ENCODE measurements around the gene HEPN1. TPM values are rescaled to one million over a fixed set of nuclear protein-coding genes. Genes with fewer than 3 reads are reported as not detected.

HEPN1 gene
- total RNA-seq, 1 experiment from 2014 or later = not detected

DNA sequence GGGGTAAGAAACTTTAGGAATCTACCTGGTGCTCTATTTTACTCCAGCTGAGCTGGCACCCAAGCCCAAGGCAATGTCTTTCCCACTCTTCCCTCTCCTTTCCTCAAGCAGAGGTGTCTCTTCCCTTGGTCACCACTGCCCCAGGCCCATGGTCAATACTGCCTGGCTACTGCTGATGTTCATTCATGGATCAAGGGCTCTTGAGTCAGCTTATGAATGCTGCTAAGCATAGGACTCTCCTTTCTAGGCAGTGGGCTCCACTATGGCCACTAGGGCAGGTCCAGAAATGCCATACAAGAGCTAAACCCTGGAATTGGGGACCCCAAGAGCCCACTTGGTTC, 2.7 kb upstream of the HEPN1 start:
- in situ Hi-C loops (cut with HindIII; ENCODE audit: low pct_unique_long_range_greater_than_20kb, low sequenced_read_pairs) (no loop called here), intact Hi-C loops (cut with micrococcal nuclease; ENCODE audit: unreplicated experiment) (loop anchor here (10.0 kb wide), 1 partner anchor 118 kb away; no protein-coding TSS in a partner anchor)
- POLR2A ChIA-PET = no interaction called here
- Histone ChIP-seq H3K27me3 (ENCODE audit: control insufficient read depth, insufficient read depth, low read length) (no peaks in the 10 kb centered on the region; the same call in 1 of the 2 replicates), H3K4me1 (ENCODE audit: control insufficient read depth, insufficient read depth, low read length) (no peaks in the 10 kb centered on the region), H3K27ac (ENCODE audit: low read length) (no peak overlapping the region), H3K4me3 (ENCODE audit: low read depth in 2 of 2, low read length in 2 of 2) (no peak overlapping the region), H3K36me3 (ENCODE audit: control insufficient read depth, insufficient read depth, low read length) (no peaks in the 10 kb centered on the region), H3K9me3 (ENCODE audit: control insufficient read depth, insufficient read depth, low read depth, low read length) (no peaks in the 10 kb centered on the region)
- DNase-seq (ENCODE audit: low read depth, low spot score) = no peak
- CTCF ChIA-PET = no interaction called here
- no peak for ATAC-seq
- BruUV-seq (replicated peaks) = no TSS peak
- TF ChIP-seq POLR2AphosphoS5 (IDR thresholded peaks at IDR 0.05; ENCODE audit: low read depth, low read length) (no peak), SIN3A (IDR thresholded peaks at IDR 0.05; ENCODE audit: borderline replicate concordance, insufficient read depth, low read depth, low read length) (no peak), TCF7L2 (IDR thresholded peaks at IDR 0.05; ENCODE audit: low read depth, low read length) (no peak)
- TF ChIP-seq, protein P1, sequence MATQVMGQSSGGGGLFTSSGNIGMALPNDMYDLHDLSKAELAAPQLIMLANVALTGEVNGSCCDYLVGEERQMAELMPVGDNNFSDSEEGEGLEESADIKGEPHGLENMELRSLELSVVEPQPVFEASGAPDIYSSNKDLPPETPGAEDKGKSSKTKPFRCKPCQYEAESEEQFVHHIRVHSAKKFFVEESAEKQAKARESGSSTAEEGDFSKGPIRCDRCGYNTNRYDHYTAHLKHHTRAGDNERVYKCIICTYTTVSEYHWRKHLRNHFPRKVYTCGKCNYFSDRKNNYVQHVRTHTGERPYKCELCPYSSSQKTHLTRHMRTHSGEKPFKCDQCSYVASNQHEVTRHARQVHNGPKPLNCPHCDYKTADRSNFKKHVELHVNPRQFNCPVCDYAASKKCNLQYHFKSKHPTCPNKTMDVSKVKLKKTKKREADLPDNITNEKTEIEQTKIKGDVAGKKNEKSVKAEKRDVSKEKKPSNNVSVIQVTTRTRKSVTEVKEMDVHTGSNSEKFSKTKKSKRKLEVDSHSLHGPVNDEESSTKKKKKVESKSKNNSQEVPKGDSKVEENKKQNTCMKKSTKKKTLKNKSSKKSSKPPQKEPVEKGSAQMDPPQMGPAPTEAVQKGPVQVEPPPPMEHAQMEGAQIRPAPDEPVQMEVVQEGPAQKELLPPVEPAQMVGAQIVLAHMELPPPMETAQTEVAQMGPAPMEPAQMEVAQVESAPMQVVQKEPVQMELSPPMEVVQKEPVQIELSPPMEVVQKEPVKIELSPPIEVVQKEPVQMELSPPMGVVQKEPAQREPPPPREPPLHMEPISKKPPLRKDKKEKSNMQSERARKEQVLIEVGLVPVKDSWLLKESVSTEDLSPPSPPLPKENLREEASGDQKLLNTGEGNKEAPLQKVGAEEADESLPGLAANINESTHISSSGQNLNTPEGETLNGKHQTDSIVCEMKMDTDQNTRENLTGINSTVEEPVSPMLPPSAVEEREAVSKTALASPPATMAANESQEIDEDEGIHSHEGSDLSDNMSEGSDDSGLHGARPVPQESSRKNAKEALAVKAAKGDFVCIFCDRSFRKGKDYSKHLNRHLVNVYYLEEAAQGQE (IDR thresholded peaks at IDR 0.05; ENCODE audit: insufficient read depth in 1 of 2, low read depth in 2 of 2, low read length in 1 of 2) = no peak
- TF ChIP-seq, protein P2, sequence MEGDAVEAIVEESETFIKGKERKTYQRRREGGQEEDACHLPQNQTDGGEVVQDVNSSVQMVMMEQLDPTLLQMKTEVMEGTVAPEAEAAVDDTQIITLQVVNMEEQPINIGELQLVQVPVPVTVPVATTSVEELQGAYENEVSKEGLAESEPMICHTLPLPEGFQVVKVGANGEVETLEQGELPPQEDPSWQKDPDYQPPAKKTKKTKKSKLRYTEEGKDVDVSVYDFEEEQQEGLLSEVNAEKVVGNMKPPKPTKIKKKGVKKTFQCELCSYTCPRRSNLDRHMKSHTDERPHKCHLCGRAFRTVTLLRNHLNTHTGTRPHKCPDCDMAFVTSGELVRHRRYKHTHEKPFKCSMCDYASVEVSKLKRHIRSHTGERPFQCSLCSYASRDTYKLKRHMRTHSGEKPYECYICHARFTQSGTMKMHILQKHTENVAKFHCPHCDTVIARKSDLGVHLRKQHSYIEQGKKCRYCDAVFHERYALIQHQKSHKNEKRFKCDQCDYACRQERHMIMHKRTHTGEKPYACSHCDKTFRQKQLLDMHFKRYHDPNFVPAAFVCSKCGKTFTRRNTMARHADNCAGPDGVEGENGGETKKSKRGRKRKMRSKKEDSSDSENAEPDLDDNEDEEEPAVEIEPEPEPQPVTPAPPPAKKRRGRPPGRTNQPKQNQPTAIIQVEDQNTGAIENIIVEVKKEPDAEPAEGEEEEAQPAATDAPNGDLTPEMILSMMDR (IDR thresholded peaks at IDR 0.05) = no peak

DNA sequence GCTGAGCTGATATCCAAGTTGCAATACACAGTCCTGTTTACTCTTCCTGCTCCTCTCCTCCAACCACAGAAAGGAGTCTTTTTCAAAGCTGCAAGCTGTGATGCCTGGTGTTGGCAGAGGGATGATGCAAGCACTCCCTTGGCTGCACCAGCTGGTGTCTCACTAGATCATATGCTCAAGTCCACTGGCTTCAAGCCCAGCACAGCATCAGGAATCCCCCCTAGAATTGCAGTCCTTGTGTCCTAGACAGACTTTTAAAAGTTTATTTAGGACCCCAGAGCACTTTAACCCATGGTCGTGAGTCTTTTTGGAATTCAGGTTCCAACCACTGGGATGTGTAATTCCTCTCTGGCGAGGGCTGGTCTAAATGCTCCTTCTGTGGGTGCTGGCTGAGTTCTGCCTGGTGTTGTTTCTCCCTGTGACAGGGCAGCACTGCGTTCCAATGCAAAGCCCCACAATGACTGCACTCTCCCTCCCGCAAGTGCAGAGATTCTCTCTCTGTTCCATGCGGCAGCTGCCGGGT, 1.9 kb upstream of the HEPN1 start:
- ATAC-seq = no peak
- Histone ChIP-seq H3K27me3 (ENCODE audit: control insufficient read depth, insufficient read depth, low read length) (no peaks in the 10 kb centered on the region; the same call in 1 of the 2 replicates), H3K9me3 (ENCODE audit: control insufficient read depth, insufficient read depth, low read depth, low read length) (no peaks in the 10 kb centered on the region), H3K4me3 (ENCODE audit: low read depth in 2 of 2, low read length in 2 of 2) (no peak overlapping the region), H3K27ac (ENCODE audit: low read length) (no peak overlapping the region), H3K4me1 (ENCODE audit: control insufficient read depth, insufficient read depth, low read length) (no peaks in the 10 kb centered on the region), H3K36me3 (ENCODE audit: control insufficient read depth, insufficient read depth, low read length) (no peaks in the 10 kb centered on the region)
- in situ Hi-C loops (cut with HindIII; ENCODE audit: low pct_unique_long_range_greater_than_20kb, low sequenced_read_pairs) = no loop called here
- TF ChIP-seq SIN3A (IDR thresholded peaks at IDR 0.05; ENCODE audit: borderline replicate concordance, insufficient read depth, low read depth, low read length) (no peak), TCF7L2 (IDR thresholded peaks at IDR 0.05; ENCODE audit: low read depth, low read length) (no peak), POLR2AphosphoS5 (IDR thresholded peaks at IDR 0.05; ENCODE audit: low read depth, low read length) (no peak)
- TF ChIP-seq, protein P2 (IDR thresholded peaks at IDR 0.05) = no peak
- TF ChIP-seq, protein P1 (IDR thresholded peaks at IDR 0.05; ENCODE audit: insufficient read depth in 1 of 2, low read depth in 2 of 2, low read length in 1 of 2) = no peak
- ChIA-PET POLR2A (no interaction called here), CTCF (no interaction called here)
- BruUV-seq (replicated peaks) = no TSS peak
- DNase-seq (ENCODE audit: low read depth, low spot score) = no peak
- intact Hi-C loops (cut with micrococcal nuclease; ENCODE audit: unreplicated experiment) = loop anchor here (10.0 kb wide), 1 partner anchor 118 kb away; no protein-coding TSS in a partner anchor
